GM23248 (cell line): ENCODE results near the gene OCLN.

Source experiments
- EZH2 ChIP-seq: fragments of 200-600 bp; sonication (generic); IDR thresholded peaks from 2 replicates; pipeline ENCODE4 v1.6.1; 2018; ENCODE audit warnings: antibody characterized with exemption, mild to moderate bottlenecking; ENCODE audit not compliant: insufficient read depth, poor library complexity, severe bottlenecking
- EZH2phosphoT487 ChIP-seq: fragments of 200-600 bp; sonication (generic); IDR thresholded peaks from 2 replicates; pipeline ENCODE4 v1.6.1; 2018; ENCODE audit warnings: antibody characterized with exemption, moderate library complexity, mild to moderate bottlenecking, low read depth; ENCODE audit not compliant: insufficient read depth

GRCh38 chr5:69510694-69511093 lies 18.1 kb downstream of the OCLN start:
- TF ChIP-seq EZH2, result no peak
- TF ChIP-seq EZH2phosphoT487, result no peak
